ENCODE data around the gene ATXN3L. TPM values are rescaled to one million over a fixed set of nuclear protein-coding genes. Genes with fewer than 3 reads are reported as not detected.

ATXN3L gene
- total RNA-seq, 1 experiment from 2014 or later: not detected

DNA sequence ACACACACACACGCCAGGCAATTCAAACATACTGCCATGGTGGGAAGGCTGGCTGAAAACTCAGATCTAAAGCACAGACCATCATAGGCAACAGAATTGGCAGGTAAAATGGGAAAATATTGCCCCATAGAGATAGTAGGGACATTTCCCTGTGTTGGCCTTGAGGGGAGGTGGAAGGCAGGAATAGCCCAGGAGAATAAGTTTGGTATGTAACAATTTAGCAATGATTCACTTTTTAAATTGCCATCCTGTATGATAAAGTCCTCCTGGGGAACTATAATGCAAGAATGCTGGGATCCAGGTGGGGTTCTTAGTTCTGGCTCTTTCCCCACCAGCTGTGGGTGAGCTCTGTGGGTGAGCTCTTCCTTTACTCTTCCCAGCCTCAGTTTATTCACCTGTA lies 51.0 kb downstream of the ATXN3L start:
- Histone ChIP-seq H3K4me2 (ENCODE audit: low read length) (no peak overlapping the region), H3K27me3 (ENCODE audit: low read length) (no peaks in the 10 kb centered on the region), H3K9me2 (replicated peaks; ENCODE audit: low read length) (no peaks in the 10 kb centered on the region), H2AFZ (ENCODE audit: low read length) (no peak overlapping the region), H3K4me1 (ENCODE audit: insufficient read depth, low read length) (peaks cover 12% of the 10 kb centered on the region), H3K79me2 (ENCODE audit: low read length) (no peaks in the 10 kb centered on the region), H3K36me3 (ENCODE audit: low read depth, low read length) (no peaks in the 10 kb centered on the region), H3K9ac (ENCODE audit: low read length) (no peak overlapping the region), H3K27ac (ENCODE audit: low read length) (no peak overlapping the region), H3F3A (ENCODE audit: low read length, unreplicated experiment) (no peaks in the 10 kb centered on the region), H4K20me1 (ENCODE audit: low read length) (no peaks in the 10 kb centered on the region), H3K4me3 (ENCODE audit: low read length) (no peak overlapping the region), H3K9me3 (ENCODE audit: low read length) (no peaks in the 10 kb centered on the region)
- TF ChIP-seq EZH2 (IDR thresholded peaks at IDR 0.05; ENCODE audit: low read length, unreplicated experiment): no peak
- TF ChIP-seq CTCF (conservative IDR thresholded peaks at IDR 0.05; ENCODE audit: low read depth, low read length): no peak
- TF ChIP-seq EZH2phosphoT487 (IDR thresholded peaks at IDR 0.05; ENCODE audit: borderline replicate concordance, low read length): no peak
- DNase-seq: no peak
- intact Hi-C loops (cut with micrococcal nuclease): no loop called here
- BruUV-seq (replicated peaks): no TSS peak
- ATAC-seq: no peak
- ChIA-PET CTCF (no interaction called here), POLR2A (ENCODE audit: unreplicated experiment) (no interaction called here)

Other genes with a start within 250 kb of the ATXN3L start
- not detected in 2 replicates for gene EGFL6, start 249.5 kb upstream of the ATXN3L start, total RNA-seq (2014; rRNA removed)

Data from PC-3 (cell line).